ENCODE data around the gene CACNA1G.

The CACNA1G gene

GRCh38 chr17:50565402-50566350 is 5.2 kb downstream of the CACNA1G start:
- no peak overlapping the region for H3K4ac ChIP-seq (ENCODE audit: low read length)
- H3K36me3 ChIP-seq (replicated peaks in 1 of 2; ENCODE audit: control insufficient read depth in 2 of 2, insufficient read depth in 2 of 2, low read length in 2 of 2) = no peaks in the 10 kb centered on the region
- H3K4me2 ChIP-seq (ENCODE audit: insufficient read depth, low read length, poor library complexity, severe bottlenecking) = no peak overlapping the region
- H2BK12ac ChIP-seq (ENCODE audit: low read length) = no peak overlapping the region
- peaks cover 5 to 31% (median 30%) of the 10 kb centered on the region in 3 experiments for H3K27me3 ChIP-seq (ENCODE audit: control insufficient read depth in 3 of 3, insufficient read depth in 3 of 3, low read depth in 1 of 3, low read length in 3 of 3)
- H3K4me1 ChIP-seq (ENCODE audit: control insufficient read depth in 2 of 2, insufficient read depth in 1 of 2, low read depth in 1 of 2, low read length in 2 of 2) = peaks cover 53 to 55% of the 10 kb centered on the region in 2 donors
- H3K14ac ChIP-seq (ENCODE audit: low read length) = no peak overlapping the region
- no peak overlapping the region for H3K4me3 ChIP-seq (ENCODE audit: low read length in 2 of 2)
- WGBS, 2 donors (ENCODE audit: extremely low coverage in 2 of 2, insufficient read length in 2 of 2, insufficient replicate concordance in 1 of 2) = no CpG with 5 or more reads among the region's 10 CpGs
- peak overlapping the region; percentile 19 for H2BK5ac ChIP-seq (ENCODE audit: low read length)
- peak overlapping the region; percentile 68 for H3K18ac ChIP-seq (ENCODE audit: low read length)
- H2AFZ ChIP-seq (ENCODE audit: low read length) = peak overlapping the region; percentile 57
- peak overlapping the region; percentile 65 for H2BK120ac ChIP-seq (ENCODE audit: low read depth, low read length)
- H3K9me3 ChIP-seq (replicated peaks in 1 of 2; ENCODE audit: control insufficient read depth in 2 of 2, insufficient read depth in 1 of 2, low read depth in 1 of 2, low read length in 2 of 2) = no peaks in the 10 kb centered on the region
- no peak overlapping the region for H3K23ac ChIP-seq (ENCODE audit: low read depth, low read length, poor library complexity)
- DNase-seq (ENCODE audit: low spot score) = peak; percentile 59
- peak overlapping the region; percentile 20 for H2AK5ac ChIP-seq (ENCODE audit: low read depth, low read length)
- H3K9ac ChIP-seq (ENCODE audit: low read depth, low read length, poor library complexity) = no peak overlapping the region
- H4K8ac ChIP-seq (ENCODE audit: low read depth, low read length) = no peak overlapping the region
- peak overlapping the region; percentile 65 for H2BK15ac ChIP-seq (ENCODE audit: low read length)
- H4K91ac ChIP-seq (ENCODE audit: low read depth, low read length, poor library complexity) = no peak overlapping the region
- H3K79me1 ChIP-seq (ENCODE audit: low read depth, low read length) = no peaks in the 10 kb centered on the region
- H3K27ac ChIP-seq (replicated peaks; ENCODE audit: low read length) = no peak overlapping the region

- no peak overlapping the region for H3K18ac ChIP-seq (ENCODE audit: low read length)
- H3K36me3 ChIP-seq (replicated peaks in 1 of 2; ENCODE audit: control insufficient read depth in 2 of 2, insufficient read depth in 2 of 2, low read length in 2 of 2) = no peaks in the 10 kb centered on the region
- no peak overlapping the region for H3K14ac ChIP-seq (ENCODE audit: low read length)
- no peaks in the 10 kb centered on the region for H3K79me1 ChIP-seq (ENCODE audit: low read depth, low read length)
- H2BK5ac ChIP-seq (ENCODE audit: low read length) = peak overlapping the region; percentile 19
- H3K4me1 ChIP-seq (ENCODE audit: control insufficient read depth in 2 of 2, insufficient read depth in 1 of 2, low read depth in 1 of 2, low read length in 2 of 2) = peaks cover 54 to 57% of the 10 kb centered on the region in 2 donors
- no peaks in the 10 kb centered on the region for H3K9me3 ChIP-seq (replicated peaks in 1 of 2; ENCODE audit: control insufficient read depth in 2 of 2, insufficient read depth in 1 of 2, low read depth in 1 of 2, low read length in 2 of 2)
- no peak overlapping the region for H2BK120ac ChIP-seq (ENCODE audit: low read depth, low read length)
- no peak overlapping the region for H3K4ac ChIP-seq (ENCODE audit: low read length)
- H3K27ac ChIP-seq (replicated peaks; ENCODE audit: low read length) = no peak overlapping the region
- no peak overlapping the region for H3K23ac ChIP-seq (ENCODE audit: low read depth, low read length, poor library complexity)
- no peak overlapping the region for H4K8ac ChIP-seq (ENCODE audit: low read depth, low read length)
- H2BK12ac ChIP-seq (ENCODE audit: low read length) = no peak overlapping the region
- no peak overlapping the region for H3K4me3 ChIP-seq (ENCODE audit: low read length in 2 of 2)
- H2BK15ac ChIP-seq (ENCODE audit: low read length) = no peak overlapping the region
- no peak overlapping the region for H3K4me2 ChIP-seq (ENCODE audit: insufficient read depth, low read length, poor library complexity, severe bottlenecking)
- H4K91ac ChIP-seq (ENCODE audit: low read depth, low read length, poor library complexity) = no peak overlapping the region
- peaks cover 5 to 23% (median 22%) of the 10 kb centered on the region in 3 experiments for H3K27me3 ChIP-seq (ENCODE audit: control insufficient read depth in 3 of 3, insufficient read depth in 3 of 3, low read depth in 1 of 3, low read length in 3 of 3)
- H2AK5ac ChIP-seq (ENCODE audit: low read depth, low read length) = peak overlapping the region; percentile 74
- H3K9ac ChIP-seq (ENCODE audit: low read depth, low read length, poor library complexity) = peak overlapping the region; percentile 61
- no peak for DNase-seq (ENCODE audit: low spot score)
- no CpG with 5 or more reads among the region's 2 CpGs for WGBS, 2 donors (ENCODE audit: extremely low coverage in 2 of 2, insufficient read length in 2 of 2, insufficient replicate concordance in 1 of 2)
- H2AFZ ChIP-seq (ENCODE audit: low read length) = no peak overlapping the region
Observed at GRCh38 chr17:50566886-50567285, 6.4 kb downstream of the CACNA1G start.

- peak overlapping the region; percentile 3 for H2BK15ac ChIP-seq (ENCODE audit: low read length)
- no peak overlapping the region for H3K4me2 ChIP-seq (ENCODE audit: insufficient read depth, low read length, poor library complexity, severe bottlenecking)
- H3K9me3 ChIP-seq (replicated peaks in 1 of 2; ENCODE audit: control insufficient read depth in 2 of 2, insufficient read depth in 1 of 2, low read depth in 1 of 2, low read length in 2 of 2) = no peaks in the 10 kb centered on the region
- peaks cover 0 to 5% (median 5%) of the 10 kb centered on the region in 3 experiments for H3K27me3 ChIP-seq (ENCODE audit: control insufficient read depth in 3 of 3, insufficient read depth in 3 of 3, low read depth in 1 of 3, low read length in 3 of 3)
- H3K9ac ChIP-seq (ENCODE audit: low read depth, low read length, poor library complexity) = peak overlapping the region; percentile 50
- WGBS, 2 donors (ENCODE audit: extremely low coverage in 2 of 2, insufficient read length in 2 of 2, insufficient replicate concordance in 1 of 2) = no CpG with 5 or more reads among the region's 12 CpGs
- no peak overlapping the region for H4K8ac ChIP-seq (ENCODE audit: low read depth, low read length)
- no peaks in the 10 kb centered on the region for H3K36me3 ChIP-seq (replicated peaks in 1 of 2; ENCODE audit: control insufficient read depth in 2 of 2, insufficient read depth in 2 of 2, low read length in 2 of 2)
- H3K4me1 ChIP-seq (ENCODE audit: control insufficient read depth in 2 of 2, insufficient read depth in 1 of 2, low read depth in 1 of 2, low read length in 2 of 2) = peaks cover 42 to 47% of the 10 kb centered on the region in 2 donors
- H2BK12ac ChIP-seq (ENCODE audit: low read length) = no peak overlapping the region
- H2BK5ac ChIP-seq (ENCODE audit: low read length) = no peak overlapping the region
- no peak overlapping the region for H3K27ac ChIP-seq (replicated peaks; ENCODE audit: low read length)
- no peak overlapping the region for H3K4me3 ChIP-seq (ENCODE audit: low read length in 2 of 2)
- H3K14ac ChIP-seq (ENCODE audit: low read length) = no peak overlapping the region
- no peak overlapping the region for H3K23ac ChIP-seq (ENCODE audit: low read depth, low read length, poor library complexity)
- no peak overlapping the region for H2BK120ac ChIP-seq (ENCODE audit: low read depth, low read length)
- peak overlapping the region; percentile 60 for H3K18ac ChIP-seq (ENCODE audit: low read length)
- no peak overlapping the region for H4K91ac ChIP-seq (ENCODE audit: low read depth, low read length, poor library complexity)
- H3K4ac ChIP-seq (ENCODE audit: low read length) = no peak overlapping the region
- DNase-seq (ENCODE audit: low spot score) = no peak
- H2AK5ac ChIP-seq (ENCODE audit: low read depth, low read length) = peak overlapping the region; percentile 67
- no peaks in the 10 kb centered on the region for H3K79me1 ChIP-seq (ENCODE audit: low read depth, low read length)
- H2AFZ ChIP-seq (ENCODE audit: low read length) = no peak overlapping the region
Observed at GRCh38 chr17:50568659-50569058, 8.1 kb downstream of the CACNA1G start.

GRCh38 chr17:50569592-50569991 is 9.1 kb downstream of the CACNA1G start:
- H2BK120ac ChIP-seq (ENCODE audit: low read depth, low read length) = no peak overlapping the region
- no peak overlapping the region for H3K23ac ChIP-seq (ENCODE audit: low read depth, low read length, poor library complexity)
- no peak overlapping the region for H3K9ac ChIP-seq (ENCODE audit: low read depth, low read length, poor library complexity)
- H3K4ac ChIP-seq (ENCODE audit: low read length) = no peak overlapping the region
- no peak overlapping the region for H3K4me3 ChIP-seq (ENCODE audit: low read length in 2 of 2)
- H3K4me2 ChIP-seq (ENCODE audit: insufficient read depth, low read length, poor library complexity, severe bottlenecking) = no peak overlapping the region
- WGBS, 2 donors (ENCODE audit: extremely low coverage in 2 of 2, insufficient read length in 2 of 2, insufficient replicate concordance in 1 of 2) = no CpG with 5 or more reads among the region's 7 CpGs
- no peak overlapping the region for H3K14ac ChIP-seq (ENCODE audit: low read length)
- H2AFZ ChIP-seq (ENCODE audit: low read length) = no peak overlapping the region
- no peaks in the 10 kb centered on the region for H3K27me3 ChIP-seq (ENCODE audit: control insufficient read depth in 3 of 3, insufficient read depth in 3 of 3, low read depth in 1 of 3, low read length in 3 of 3)
- H3K27ac ChIP-seq (replicated peaks; ENCODE audit: low read length) = no peak overlapping the region
- H3K9me3 ChIP-seq (replicated peaks in 1 of 2; ENCODE audit: control insufficient read depth in 2 of 2, insufficient read depth in 1 of 2, low read depth in 1 of 2, low read length in 2 of 2) = no peaks in the 10 kb centered on the region
- peak overlapping the region; percentile 17 for H3K18ac ChIP-seq (ENCODE audit: low read length)
- H4K91ac ChIP-seq (ENCODE audit: low read depth, low read length, poor library complexity) = no peak overlapping the region
- H3K36me3 ChIP-seq (replicated peaks in 1 of 2; ENCODE audit: control insufficient read depth in 2 of 2, insufficient read depth in 2 of 2, low read length in 2 of 2) = no peaks in the 10 kb centered on the region
- no peak overlapping the region for H2BK12ac ChIP-seq (ENCODE audit: low read length)
- no peak overlapping the region for H4K8ac ChIP-seq (ENCODE audit: low read depth, low read length)
- no peak overlapping the region for H2BK5ac ChIP-seq (ENCODE audit: low read length)
- peaks cover 37 to 39% of the 10 kb centered on the region in 2 donors for H3K4me1 ChIP-seq (ENCODE audit: control insufficient read depth in 2 of 2, insufficient read depth in 1 of 2, low read depth in 1 of 2, low read length in 2 of 2)
- no peak overlapping the region for H2AK5ac ChIP-seq (ENCODE audit: low read depth, low read length)
- H3K79me1 ChIP-seq (ENCODE audit: low read depth, low read length) = no peaks in the 10 kb centered on the region
- no peak overlapping the region for H2BK15ac ChIP-seq (ENCODE audit: low read length)
- DNase-seq (ENCODE audit: low spot score) = no peak

All from neuronal stem cell (in vitro differentiated cells).